HL-60 (cell line): Measurements from ENCODE around the gene MSLN.
A peak's percentile ranks its signal among the peaks of the same experiment; 100 is the strongest.

ENCODE experiments used
- DNase-seq, 2 experiments: peaks; one replicate each; pipeline ENCODE4 v3.0.0-alpha.2; 2010 to 2020; ENCODE audit warnings: low read depth in 1 of 2, low spot score in 1 of 2
- H3K27ac ChIP-seq: fragments of 250-450 bp; sonication (Bioruptor Pico); replicated peaks from 2 replicates; pipeline ENCODE4 v1.5.1; 2020; ENCODE audit warnings: mild to moderate bottlenecking, moderate library complexity
- H3K27me3 ChIP-seq: fragments of 250-450 bp; sonication (Bioruptor Pico); 2 replicates; pipeline ENCODE4 v1.5.1; 2021; ENCODE audit warnings: mild to moderate bottlenecking, moderate library complexity; ENCODE audit not compliant: insufficient read depth, poor library complexity, severe bottlenecking
- H3K4me3 ChIP-seq: replicated peaks from 2 replicates; pipeline ENCODE4 v1.5.1; 2011; ENCODE audit warnings: mild to moderate bottlenecking, control low read depth, low read length; ENCODE audit not compliant: insufficient read depth
- GABPA ChIP-seq: IDR thresholded peaks from 2 replicates; pipeline ENCODE4 v1.6.1; 2012; ENCODE audit warnings: low read depth
- POLR2AphosphoS5 ChIP-seq: IDR thresholded peaks from 2 replicates; pipeline ENCODE4 v1.6.1; 2012; ENCODE audit warnings: low read depth
- SPI1 ChIP-seq: IDR thresholded peaks from 2 replicates; pipeline ENCODE4 v1.6.1; 2012; ENCODE audit warnings: low read depth, mild to moderate bottlenecking, borderline replicate concordance
- TF ChIP-seq, protein P1 (sequence below): IDR thresholded peaks from one replicate; pipeline ENCODE4 v1.5.1; 2011; ENCODE audit warnings: low read length, control low read depth, inconsistent platforms; ENCODE audit not compliant: insufficient read depth
- TF ChIP-seq, protein P2 (sequence below): IDR thresholded peaks from 2 replicates; pipeline ENCODE4 v1.6.1; 2012; ENCODE audit warnings: low read depth; ENCODE audit not compliant: insufficient replicate concordance

The MSLN gene

DNA sequence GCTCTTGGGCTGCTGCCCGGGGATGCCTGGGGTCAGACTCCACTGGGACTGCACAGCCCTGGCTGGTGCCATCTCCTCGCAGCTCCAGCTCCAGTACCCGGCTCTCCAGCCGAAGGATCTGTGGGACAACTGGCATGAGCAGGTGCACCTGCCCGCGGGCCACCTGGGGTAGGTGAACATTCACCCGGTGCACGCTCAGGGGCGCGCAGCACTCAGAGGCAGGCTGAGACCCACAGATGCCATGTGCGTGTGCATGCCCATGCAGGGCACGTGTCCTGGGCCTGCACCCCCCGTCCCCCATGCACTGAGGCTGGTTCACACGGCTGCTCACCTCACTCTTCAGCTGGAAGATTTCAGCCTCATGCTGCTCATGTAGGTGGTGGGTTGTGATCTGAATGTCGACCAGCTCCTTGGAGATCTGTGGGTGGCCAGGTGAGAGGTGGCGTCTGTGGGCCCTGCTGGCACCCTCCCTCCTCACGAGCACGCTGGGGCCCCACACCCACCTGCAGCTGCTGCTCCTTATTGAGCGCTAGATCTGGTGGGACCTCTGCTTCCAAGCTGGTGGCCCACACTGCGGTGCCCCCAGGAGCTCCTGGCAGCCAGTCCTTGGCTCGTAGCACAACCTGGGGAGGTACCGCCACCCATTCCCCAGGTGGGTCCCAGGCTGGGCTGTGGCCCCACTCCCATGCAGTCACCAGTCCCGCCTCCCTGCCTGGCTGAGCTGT, 34.9 kb upstream of the MSLN start:
- H3K27ac ChIP-seq = no peak overlapping the region
- no peak overlapping the region for H3K4me3 ChIP-seq
- no peaks in the 10 kb centered on the region for H3K27me3 ChIP-seq
- DNase-seq = no peak
- TF ChIP-seq, protein P1, sequence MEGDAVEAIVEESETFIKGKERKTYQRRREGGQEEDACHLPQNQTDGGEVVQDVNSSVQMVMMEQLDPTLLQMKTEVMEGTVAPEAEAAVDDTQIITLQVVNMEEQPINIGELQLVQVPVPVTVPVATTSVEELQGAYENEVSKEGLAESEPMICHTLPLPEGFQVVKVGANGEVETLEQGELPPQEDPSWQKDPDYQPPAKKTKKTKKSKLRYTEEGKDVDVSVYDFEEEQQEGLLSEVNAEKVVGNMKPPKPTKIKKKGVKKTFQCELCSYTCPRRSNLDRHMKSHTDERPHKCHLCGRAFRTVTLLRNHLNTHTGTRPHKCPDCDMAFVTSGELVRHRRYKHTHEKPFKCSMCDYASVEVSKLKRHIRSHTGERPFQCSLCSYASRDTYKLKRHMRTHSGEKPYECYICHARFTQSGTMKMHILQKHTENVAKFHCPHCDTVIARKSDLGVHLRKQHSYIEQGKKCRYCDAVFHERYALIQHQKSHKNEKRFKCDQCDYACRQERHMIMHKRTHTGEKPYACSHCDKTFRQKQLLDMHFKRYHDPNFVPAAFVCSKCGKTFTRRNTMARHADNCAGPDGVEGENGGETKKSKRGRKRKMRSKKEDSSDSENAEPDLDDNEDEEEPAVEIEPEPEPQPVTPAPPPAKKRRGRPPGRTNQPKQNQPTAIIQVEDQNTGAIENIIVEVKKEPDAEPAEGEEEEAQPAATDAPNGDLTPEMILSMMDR = no peak
- TF ChIP-seq POLR2AphosphoS5 = peak; percentile 51; the same call in 1 of the 2 replicates
- no peak for TF ChIP-seq GABPA
- TF ChIP-seq, protein P2, sequence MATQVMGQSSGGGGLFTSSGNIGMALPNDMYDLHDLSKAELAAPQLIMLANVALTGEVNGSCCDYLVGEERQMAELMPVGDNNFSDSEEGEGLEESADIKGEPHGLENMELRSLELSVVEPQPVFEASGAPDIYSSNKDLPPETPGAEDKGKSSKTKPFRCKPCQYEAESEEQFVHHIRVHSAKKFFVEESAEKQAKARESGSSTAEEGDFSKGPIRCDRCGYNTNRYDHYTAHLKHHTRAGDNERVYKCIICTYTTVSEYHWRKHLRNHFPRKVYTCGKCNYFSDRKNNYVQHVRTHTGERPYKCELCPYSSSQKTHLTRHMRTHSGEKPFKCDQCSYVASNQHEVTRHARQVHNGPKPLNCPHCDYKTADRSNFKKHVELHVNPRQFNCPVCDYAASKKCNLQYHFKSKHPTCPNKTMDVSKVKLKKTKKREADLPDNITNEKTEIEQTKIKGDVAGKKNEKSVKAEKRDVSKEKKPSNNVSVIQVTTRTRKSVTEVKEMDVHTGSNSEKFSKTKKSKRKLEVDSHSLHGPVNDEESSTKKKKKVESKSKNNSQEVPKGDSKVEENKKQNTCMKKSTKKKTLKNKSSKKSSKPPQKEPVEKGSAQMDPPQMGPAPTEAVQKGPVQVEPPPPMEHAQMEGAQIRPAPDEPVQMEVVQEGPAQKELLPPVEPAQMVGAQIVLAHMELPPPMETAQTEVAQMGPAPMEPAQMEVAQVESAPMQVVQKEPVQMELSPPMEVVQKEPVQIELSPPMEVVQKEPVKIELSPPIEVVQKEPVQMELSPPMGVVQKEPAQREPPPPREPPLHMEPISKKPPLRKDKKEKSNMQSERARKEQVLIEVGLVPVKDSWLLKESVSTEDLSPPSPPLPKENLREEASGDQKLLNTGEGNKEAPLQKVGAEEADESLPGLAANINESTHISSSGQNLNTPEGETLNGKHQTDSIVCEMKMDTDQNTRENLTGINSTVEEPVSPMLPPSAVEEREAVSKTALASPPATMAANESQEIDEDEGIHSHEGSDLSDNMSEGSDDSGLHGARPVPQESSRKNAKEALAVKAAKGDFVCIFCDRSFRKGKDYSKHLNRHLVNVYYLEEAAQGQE = no peak

DNA sequence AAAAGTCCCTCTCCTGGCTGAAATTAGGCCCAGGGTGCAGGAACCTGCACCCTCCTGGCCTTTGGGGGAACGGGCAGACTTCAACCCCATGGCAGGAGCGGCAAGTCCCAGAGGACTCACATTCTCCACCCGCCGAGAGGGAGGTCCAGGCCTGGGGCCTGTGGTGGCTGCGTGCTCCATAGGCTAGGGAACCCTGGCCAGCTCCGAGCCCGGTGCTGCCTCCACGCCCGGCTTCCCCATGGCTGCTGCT, 34.4 kb upstream of the MSLN start:
- no peak for DNase-seq
- H3K4me3 ChIP-seq = no peak overlapping the region
- TF ChIP-seq SPI1 (no peak), GABPA (no peak), POLR2AphosphoS5 (no peak)
- TF ChIP-seq, protein P1 = no peak
- TF ChIP-seq, protein P2 = no peak
- no peaks in the 10 kb centered on the region for H3K27me3 ChIP-seq
- no peak overlapping the region for H3K27ac ChIP-seq

DNA sequence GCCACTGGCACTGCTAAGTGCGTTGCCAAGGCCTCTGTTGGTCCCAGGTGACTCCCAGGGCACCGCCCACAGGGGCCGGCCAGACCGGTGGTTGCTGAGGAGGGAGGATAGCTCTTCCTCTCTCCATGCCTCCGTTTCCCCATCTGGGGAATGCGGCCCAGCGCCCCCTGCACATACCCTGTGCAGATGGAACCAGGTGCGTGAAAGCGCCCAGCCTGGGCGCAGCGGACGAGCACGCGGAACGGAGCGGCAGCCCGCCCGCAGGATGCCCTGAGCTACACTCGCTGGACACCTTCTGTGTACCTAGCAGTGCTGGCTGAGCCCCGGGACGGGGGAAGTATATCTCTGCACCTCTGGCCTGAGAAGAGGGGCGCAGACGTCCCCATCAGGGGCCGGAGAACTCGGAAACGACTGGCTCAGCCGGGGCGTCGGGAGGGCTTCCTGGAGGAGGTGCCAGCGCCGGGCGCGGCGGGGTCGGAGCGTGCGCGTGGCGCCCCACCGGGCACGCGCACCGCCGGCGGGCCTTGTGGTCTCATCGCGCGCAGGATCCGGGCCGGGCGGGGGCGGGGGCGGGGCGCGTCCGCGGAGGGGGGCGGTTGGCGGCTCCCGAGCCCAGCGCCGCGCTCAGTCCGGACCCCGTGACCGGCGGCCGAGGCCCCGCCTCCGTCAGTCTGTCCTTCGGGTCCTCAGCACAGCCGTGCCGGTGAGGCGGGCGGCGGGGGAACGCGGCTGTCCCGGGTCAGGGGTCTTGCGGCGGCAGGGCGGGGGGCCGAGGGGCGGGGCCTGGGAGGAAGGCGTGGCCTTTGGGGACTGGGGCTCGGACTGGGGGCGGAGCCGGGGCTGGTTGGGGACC, 33.9 kb upstream of the MSLN start, which contains the start of the genes CCDC78 and HAGHL:
Gene CCDC78 (minus strand): TSS at position 6 of the 853 bp plus-strand sequence. CDS start 76 bp downstream, outside the sequence.
Gene HAGHL (plus strand): TSS at position 669 of the 853 bp plus-strand sequence. CDS start 404 bp downstream, outside the sequence.
- H3K27me3 ChIP-seq = no peaks in the 10 kb centered on the region
- peak within 1 kb of the TSS; percentile 65 for H3K27ac ChIP-seq
- peak; percentile 62 to 72 for DNase-seq
- H3K4me3 ChIP-seq = peak within 1 kb of the TSS; percentile 66
- TF ChIP-seq SPI1 (no peak), POLR2AphosphoS5 (no peak; the same call in 1 of the 2 replicates), GABPA (no peak)
- TF ChIP-seq, protein P1 = no peak
